ENCODE measurements around the gene PTPN4. TPM values are rescaled to one million over a fixed set of nuclear protein-coding genes. Genes with fewer than 3 reads are reported as not detected.

Gene PTPN4
- polyA plus RNA-seq, 1 experiment: 11.8 TPM

DNA sequence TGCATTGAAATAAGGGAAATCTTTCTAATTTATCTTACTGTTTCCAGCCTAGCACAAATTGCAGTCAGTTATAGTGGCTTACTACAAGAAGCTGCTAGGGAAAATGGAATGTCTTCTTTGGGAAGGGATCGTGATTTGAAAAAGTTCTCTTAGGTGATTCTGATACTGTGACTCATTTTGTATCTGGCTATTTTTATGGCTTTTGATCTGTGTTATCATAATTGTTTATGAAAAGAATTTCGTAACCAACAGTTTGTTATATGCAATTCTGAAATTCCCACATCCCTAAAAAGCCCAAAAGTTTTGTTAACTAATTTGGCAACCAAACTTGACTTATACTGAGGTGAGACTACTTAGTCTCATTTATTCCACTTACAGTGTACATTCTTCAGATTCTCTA lies 12.4 kb downstream of the PTPN4 start:
- H3K36me3 ChIP-seq (ENCODE audit: control insufficient read depth, insufficient read depth, low read length): no peaks in the 10 kb centered on the region
- ChIA-PET CTCF (interaction anchor here (0.7 to 1.0 kb wide), 2 partner anchors 11 to 124 kb away, joined by 3 read pairs; no protein-coding TSS in a partner anchor), POLR2A (no interaction called here)
- H3K4me3 ChIP-seq (ENCODE audit: low read depth, low read length): no peak overlapping the region
- H3K27me3 ChIP-seq (ENCODE audit: control insufficient read depth, insufficient read depth, low read length): no peaks in the 10 kb centered on the region
- DNase-seq (ENCODE audit: low read depth): no peak
- TF ChIP-seq, protein P1, sequence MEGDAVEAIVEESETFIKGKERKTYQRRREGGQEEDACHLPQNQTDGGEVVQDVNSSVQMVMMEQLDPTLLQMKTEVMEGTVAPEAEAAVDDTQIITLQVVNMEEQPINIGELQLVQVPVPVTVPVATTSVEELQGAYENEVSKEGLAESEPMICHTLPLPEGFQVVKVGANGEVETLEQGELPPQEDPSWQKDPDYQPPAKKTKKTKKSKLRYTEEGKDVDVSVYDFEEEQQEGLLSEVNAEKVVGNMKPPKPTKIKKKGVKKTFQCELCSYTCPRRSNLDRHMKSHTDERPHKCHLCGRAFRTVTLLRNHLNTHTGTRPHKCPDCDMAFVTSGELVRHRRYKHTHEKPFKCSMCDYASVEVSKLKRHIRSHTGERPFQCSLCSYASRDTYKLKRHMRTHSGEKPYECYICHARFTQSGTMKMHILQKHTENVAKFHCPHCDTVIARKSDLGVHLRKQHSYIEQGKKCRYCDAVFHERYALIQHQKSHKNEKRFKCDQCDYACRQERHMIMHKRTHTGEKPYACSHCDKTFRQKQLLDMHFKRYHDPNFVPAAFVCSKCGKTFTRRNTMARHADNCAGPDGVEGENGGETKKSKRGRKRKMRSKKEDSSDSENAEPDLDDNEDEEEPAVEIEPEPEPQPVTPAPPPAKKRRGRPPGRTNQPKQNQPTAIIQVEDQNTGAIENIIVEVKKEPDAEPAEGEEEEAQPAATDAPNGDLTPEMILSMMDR (IDR thresholded peaks at IDR 0.05; ENCODE audit: insufficient read depth, low read depth, low read length): no peak

DNA sequence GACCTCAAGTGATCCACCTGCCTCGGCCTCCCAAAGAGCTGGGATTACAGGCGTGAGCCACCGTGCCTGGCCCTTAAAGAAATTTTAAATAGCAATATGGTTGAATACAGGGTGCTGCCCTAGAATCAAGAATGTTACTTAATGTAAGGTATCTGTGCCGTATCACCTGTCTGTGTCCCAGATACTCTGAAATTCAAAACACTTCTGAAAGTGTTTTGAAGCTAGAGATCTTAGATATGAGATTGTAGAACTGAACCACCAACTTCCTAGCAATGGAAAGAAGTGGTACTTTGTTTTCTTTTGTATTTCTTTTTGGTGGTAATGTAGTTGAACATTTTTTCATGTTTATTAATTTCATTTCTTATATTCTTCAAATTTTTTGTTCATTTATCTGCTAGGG lies 13.0 kb downstream of the PTPN4 start:
- TF ChIP-seq, protein P1 (IDR thresholded peaks at IDR 0.05; ENCODE audit: insufficient read depth, low read depth, low read length): no peak
- no peak overlapping the region for H3K4me3 ChIP-seq (ENCODE audit: low read depth, low read length)
- no peaks in the 10 kb centered on the region for H3K27me3 ChIP-seq (ENCODE audit: control insufficient read depth, insufficient read depth, low read length)
- ChIA-PET CTCF (interaction anchor here (1.0 kb wide), 1 partner anchor 12 kb away, joined by 3 read pairs; no protein-coding TSS in a partner anchor), POLR2A (no interaction called here)
- no peaks in the 10 kb centered on the region for H3K36me3 ChIP-seq (ENCODE audit: control insufficient read depth, insufficient read depth, low read length)
- DNase-seq (ENCODE audit: low read depth): no peak

DNA sequence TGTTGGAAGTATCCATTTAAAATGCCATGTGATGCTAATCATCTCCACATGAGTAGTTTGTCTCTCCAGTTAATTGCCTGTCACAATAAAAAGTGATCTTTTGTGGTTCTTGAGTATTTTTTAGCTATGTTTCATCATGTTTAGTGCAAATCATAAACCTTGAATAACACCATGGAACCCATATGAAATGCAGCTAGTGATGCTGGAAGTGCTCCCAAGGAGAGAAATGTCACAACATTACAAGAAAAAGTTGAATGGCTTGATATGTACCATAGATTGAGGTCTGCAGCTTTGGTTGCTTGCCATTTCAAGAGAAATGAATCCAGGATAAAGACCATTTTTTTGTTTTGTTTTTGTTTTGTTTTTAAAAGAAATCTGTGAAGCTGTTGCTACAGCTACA lies 14.3 kb downstream of the PTPN4 start:
- TF ChIP-seq, protein P1 (IDR thresholded peaks at IDR 0.05; ENCODE audit: insufficient read depth, low read depth, low read length): no peak
- DNase-seq (ENCODE audit: low read depth): no peak
- no peak overlapping the region for H3K4me3 ChIP-seq (ENCODE audit: low read depth, low read length)
- POLR2A ChIA-PET: interaction anchor here (0.6 kb wide), 1 partner anchor 12 kb away, joined by 6 read pairs; no protein-coding TSS in a partner anchor
- CTCF ChIA-PET: interaction anchor here (0.6 to 1.2 kb wide), 2 partner anchors 13 to 69 kb away, joined by 3 read pairs; no protein-coding TSS in a partner anchor
- no peaks in the 10 kb centered on the region for H3K36me3 ChIP-seq (ENCODE audit: control insufficient read depth, insufficient read depth, low read length)
- no peaks in the 10 kb centered on the region for H3K27me3 ChIP-seq (ENCODE audit: control insufficient read depth, insufficient read depth, low read length)

DNA sequence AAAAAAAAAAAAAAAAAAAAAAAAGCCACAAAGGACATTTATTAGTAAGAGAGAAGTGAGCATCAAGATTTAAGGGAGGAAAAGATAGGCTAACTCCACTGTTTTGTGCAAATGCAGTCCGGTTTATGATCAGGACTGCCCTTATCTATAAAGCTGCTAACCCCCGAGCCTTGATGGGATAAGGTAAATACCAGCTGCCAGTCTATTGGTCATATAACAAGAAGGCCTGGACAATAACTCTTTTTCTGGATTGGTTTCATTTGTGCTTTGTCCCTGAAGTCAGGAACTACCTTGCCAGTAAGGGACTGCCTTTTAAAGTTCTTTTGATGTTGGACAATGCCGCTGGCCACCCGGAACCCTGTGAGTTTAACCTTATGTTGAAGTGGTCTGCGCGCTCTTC lies 15.4 kb downstream of the PTPN4 start:
- TF ChIP-seq, protein P1 (IDR thresholded peaks at IDR 0.05; ENCODE audit: insufficient read depth, low read depth, low read length): no peak

DNA sequence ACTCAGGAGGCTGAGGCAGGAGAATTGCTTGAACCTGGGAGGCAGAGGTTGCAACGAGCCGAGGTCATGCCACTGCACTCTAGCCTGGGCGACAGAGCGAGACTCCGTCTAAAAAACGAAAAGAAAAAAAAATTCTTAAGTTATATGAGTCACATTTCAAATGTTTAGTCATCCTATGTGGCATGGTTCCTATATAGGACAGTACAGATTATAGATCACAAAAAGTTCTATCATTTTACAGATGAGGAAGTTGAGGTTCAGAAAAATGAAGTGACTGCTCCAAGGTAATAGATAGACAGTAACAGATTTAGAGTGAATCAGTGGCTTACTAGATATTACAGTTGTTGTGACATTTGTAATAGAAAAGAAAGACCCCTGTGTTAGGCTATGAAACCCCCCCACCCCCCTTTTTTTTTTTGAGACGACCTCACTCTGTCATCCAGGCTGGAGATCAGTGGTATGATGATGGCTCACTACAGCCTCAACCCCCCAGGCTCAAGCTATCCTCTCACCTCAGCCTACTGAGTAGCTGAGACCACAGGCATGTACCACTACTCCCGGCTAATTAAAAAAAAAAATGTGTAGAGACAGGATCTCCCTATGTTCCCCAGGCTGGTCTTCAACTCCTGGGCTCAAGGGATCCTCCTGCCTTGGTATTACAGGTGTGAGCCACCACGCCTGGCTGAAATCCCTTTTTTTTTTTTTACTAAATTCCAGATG lies 22.7 kb downstream of the PTPN4 start:
- POLR2A ChIA-PET: no interaction called here
- H3K36me3 ChIP-seq (ENCODE audit: control insufficient read depth, insufficient read depth, low read length): no peaks in the 10 kb centered on the region
- H3K27me3 ChIP-seq (ENCODE audit: control insufficient read depth, insufficient read depth, low read length): no peaks in the 10 kb centered on the region
- H3K4me3 ChIP-seq (ENCODE audit: low read depth, low read length): no peak overlapping the region
- DNase-seq (ENCODE audit: low read depth): no peak
- TF ChIP-seq, protein P1 (IDR thresholded peaks at IDR 0.05; ENCODE audit: insufficient read depth, low read depth, low read length): no peak
- CTCF ChIA-PET: no interaction called here

More for the DNA sequence above, 15.4 kb downstream of the PTPN4 start:
- ChIA-PET POLR2A (no interaction called here), CTCF (no interaction called here)
- Histone ChIP-seq H3K36me3 (ENCODE audit: control insufficient read depth, insufficient read depth, low read length) (no peaks in the 10 kb centered on the region), H3K4me3 (ENCODE audit: low read depth, low read length) (no peak overlapping the region), H3K27me3 (ENCODE audit: control insufficient read depth, insufficient read depth, low read length) (no peaks in the 10 kb centered on the region)
- no peak for DNase-seq (ENCODE audit: low read depth)
